Activated CD8-positive, alpha-beta memory T cell treated with anti-CD3 and anti-CD28 coated beads for 48 hours (primary cell): ENCODE results near the gene SERPINB2.

ENCODE experiments used
- DNase-seq, 3 experiments: peaks; one replicate each; pipeline ENCODE4 v3.0.0-alpha.2; 2020; ENCODE audit warnings: low read depth in 2 of 3, low spot score in 2 of 3

Gene SERPINB2, protein sequence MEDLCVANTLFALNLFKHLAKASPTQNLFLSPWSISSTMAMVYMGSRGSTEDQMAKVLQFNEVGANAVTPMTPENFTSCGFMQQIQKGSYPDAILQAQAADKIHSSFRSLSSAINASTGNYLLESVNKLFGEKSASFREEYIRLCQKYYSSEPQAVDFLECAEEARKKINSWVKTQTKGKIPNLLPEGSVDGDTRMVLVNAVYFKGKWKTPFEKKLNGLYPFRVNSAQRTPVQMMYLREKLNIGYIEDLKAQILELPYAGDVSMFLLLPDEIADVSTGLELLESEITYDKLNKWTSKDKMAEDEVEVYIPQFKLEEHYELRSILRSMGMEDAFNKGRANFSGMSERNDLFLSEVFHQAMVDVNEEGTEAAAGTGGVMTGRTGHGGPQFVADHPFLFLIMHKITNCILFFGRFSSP

DNA sequence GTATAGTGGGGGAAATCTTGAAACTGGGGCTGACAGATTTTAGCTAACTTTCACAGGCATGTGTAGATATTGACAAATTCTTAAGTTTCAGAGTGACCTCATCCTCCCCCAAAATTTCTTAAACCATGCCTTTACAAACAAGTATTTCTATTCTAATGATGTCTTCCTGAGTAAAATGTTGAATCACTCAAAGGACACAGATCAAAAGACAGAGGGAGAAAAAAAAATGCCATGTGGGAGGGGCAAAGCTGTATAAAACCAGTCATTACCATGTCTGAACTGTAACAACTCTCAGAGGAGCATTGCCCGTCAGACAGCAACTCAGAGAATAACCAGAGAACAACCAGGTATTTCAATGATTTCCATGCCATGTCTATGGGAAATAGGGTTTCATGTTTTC, at the start of gene SERPINB2:
Gene SERPINB2 (plus strand): TSS at position 282 of the 400 bp plus-strand sequence. CDS start 3,740 bp downstream, outside the sequence.
- DNase-seq, result no peak

DNA sequence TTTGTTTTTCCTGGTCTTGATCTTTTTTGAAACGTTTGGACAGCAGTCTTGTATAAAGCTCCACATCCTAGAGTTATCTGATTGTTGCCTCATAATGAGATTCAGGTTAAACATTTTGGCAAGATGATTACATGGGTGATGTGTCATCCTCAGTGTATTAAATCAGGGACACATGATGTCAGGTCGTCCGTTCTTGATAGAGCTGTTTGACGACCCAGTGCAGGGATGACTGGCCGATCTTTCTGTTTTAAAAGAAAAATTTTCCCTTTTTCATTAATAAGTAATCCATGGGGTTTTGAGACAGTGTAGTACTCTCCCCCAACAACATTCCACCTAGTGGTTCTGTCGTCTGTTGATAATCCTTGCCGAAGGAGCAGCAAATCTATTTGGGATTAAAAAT, 44.5 kb upstream of the SERPINB2 start:
- no peak for DNase-seq

DNA sequence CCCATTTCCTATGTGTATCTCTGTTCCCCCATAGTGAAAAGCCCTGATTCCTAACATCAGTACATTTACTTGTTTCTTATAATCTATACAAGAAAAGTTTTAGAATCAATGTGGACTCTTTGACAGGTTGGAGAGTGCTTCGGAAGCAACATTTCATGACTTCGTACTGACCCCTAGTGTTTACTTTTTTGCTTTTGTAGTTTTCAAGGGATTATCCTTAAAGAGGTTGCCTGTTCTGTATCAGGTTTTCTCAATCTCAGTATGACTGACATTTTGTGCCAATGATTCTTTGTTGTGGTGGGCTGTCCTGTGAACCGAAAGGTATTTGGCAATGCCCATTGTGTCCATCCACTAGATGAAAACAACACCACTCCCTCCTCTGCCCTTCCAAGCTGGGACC, 43.3 kb upstream of the SERPINB2 start:
- no peak for DNase-seq

DNA sequence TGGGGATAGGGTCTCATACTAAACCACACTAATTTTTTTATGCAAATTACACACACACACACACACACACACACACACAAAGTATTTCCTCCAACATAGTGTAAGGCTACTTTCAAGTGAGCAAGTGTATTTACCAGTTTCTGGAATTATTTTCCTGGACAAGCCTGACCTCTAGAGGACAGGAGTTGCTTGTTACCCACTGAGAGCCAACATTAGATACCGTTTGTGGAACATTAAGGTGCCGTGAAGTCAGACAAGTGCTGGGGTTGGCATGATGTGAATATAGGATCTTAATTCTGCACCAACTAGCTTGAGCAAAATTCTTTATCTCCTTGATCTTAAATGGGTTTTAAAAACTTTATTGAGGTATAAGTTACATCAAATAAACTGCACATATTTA, 39.3 kb upstream of the SERPINB2 start:
- DNase-seq, result no peak

DNA sequence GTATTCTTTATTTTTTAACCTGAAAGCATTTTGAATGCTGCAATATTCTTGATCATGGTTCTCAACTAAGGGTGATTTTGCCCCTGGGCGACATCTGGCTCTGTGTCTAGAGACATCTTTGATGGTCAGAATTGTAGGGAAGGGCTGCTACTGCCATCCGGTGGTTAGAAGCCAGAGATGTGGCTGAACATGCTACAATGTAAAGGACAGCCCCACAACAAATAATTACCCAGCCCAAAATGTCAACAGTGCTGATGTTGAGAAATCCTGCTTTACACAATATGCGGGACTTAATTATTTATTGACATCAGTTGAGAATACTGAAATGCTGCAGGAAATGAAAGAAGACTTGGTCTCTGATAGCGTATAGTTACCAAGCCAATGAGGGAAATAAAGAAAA, 37.5 kb upstream of the SERPINB2 start:
- no peak for DNase-seq

DNA sequence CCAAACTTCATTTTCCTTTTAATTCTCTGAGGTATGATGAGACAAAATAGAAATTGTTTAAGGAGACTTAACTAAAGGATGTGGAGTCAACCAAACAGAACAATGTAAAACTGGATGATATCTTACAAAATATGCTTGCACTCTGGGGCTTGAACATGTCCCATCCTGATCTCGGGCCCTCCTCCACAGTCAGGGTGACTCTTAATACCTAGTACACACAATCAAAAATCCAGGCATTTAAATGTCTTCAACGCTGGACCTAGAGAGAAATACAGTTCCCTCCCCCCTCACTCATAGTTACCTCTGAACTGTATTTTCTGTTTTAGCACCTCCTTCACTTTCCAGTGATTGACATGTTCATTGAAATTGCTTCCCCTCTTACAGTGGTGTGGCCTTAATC, 36.9 kb upstream of the SERPINB2 start:
- no peak for DNase-seq

DNA sequence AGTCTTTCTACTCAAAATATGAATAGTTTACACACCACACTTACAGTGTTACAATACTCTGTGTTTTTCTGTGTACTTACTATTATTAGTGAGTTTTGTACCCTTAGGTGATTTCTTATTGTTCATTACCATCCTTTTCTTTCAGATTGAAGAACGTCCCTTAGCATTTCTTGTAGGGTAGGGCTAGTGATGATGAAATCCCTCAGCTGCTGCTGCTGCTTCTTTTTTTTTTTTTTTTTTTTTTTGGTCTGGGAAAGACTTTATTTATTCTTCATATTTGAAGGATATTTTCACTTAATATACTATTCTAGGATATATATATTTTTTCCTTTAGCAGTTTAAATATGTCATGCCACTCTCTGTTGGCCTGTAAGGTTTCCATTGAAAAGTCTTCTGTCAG, 29.0 kb upstream of the SERPINB2 start:
- DNase-seq, result no peak

DNA sequence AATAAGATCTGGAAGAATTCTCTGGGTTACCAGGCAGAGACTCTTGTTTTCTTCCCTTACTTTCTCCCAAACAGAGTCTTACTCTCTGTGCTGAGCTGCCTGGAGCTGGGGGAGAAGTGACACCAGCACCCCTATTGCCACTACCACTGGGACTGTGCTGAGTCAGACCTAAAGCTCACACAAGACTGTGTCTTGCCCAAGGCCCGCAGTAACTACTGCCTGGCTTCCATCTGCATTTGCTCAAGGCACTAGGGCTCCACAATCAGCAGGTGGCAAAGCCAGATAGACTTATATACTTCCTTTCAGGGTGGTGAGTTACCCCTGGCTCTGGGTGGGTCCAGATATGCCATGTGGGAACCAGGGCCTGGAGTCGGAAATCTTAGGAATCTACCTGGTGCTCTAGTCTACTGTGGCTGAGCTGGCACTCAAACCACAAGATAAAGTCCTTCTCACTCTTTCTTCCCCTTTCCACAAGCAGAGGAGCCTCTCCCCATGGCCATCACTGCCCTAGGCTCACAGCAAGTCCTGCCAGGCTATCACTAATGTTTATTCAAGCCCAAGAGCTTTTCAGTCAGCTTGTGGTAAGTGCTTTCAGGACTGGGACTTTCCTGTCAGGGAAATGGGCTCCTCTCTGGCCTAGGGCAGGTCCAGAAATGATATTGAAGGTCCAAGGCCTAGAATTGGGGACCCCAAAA, 27.6 kb upstream of the SERPINB2 start:
- DNase-seq, result no peak

DNA sequence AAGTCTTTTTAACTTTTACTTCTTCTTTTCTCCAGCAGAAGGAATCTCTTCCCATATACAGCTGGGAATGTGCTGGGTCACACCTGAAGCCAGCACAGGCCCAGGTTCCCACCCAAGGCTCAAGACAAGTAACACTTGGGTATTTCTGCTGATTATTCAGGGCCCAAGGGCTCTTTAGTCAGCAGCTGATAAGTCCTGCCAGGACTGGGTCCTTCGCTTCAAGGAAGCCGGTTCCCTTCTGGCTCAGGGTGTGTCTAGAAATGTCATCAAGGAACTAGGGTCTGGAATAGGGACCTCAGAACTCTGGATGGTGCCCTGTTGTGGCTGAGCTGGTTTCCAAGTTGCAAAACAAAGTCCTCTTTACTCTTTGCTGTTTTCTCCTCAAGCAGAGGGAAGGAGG, 27.0 kb upstream of the SERPINB2 start:
- no peak for DNase-seq

DNA sequence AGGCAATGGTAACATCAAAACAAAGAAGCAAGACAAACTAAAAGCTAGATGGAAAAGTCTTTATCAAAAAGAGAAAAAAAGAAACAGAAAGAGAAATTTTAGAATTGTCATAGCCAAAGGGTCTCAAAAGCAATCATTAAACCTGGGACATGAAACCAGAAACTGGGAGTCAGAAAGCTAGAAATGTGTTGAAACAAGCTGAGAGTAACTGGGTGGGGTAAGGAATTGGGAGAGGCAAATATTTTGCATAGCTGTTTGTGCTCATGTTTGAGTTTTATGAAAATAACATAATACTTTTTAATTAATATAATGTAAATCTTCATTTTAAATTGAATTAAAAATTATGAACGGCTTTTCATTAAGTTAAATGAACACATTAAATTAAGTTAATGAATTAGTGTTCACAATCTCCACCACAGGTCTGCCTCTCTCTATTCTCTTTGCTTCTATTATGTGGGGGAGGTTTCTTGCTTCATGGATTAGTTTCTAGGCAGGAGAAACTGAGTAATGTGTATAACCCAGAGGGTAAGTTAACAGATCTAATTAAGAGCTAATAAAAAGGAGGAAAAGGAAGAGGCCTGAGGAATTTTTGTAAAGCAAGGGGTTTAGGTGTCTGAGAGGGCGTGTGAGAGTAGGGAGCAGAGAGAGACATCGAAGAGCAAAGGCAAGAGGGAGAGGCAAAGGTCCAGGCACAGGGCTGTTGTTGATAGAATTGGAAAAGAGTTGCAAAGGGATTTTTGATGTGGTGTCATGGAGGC, 20.0 kb upstream of the SERPINB2 start:
- DNase-seq, result no peak

DNA sequence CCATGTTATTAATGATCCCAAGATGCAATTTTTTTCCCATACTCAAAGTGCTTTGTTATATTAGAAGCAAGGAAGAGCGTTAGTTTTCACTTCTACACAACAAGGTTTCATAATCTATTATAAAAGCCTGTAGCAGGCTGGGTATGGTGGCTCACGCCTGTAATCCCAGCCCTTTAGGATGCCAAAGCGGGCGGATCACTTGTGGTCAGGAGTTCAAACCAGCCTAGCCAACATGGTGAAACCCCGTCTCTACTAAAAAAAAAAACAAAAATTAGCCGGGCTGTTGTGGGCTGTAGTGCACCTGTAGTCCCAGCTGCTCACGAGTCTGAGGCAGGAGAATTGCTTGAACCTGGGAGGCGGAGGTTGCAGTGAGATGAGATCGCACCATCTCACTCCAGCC, 19.0 kb upstream of the SERPINB2 start:
- DNase-seq, result no peak

DNA sequence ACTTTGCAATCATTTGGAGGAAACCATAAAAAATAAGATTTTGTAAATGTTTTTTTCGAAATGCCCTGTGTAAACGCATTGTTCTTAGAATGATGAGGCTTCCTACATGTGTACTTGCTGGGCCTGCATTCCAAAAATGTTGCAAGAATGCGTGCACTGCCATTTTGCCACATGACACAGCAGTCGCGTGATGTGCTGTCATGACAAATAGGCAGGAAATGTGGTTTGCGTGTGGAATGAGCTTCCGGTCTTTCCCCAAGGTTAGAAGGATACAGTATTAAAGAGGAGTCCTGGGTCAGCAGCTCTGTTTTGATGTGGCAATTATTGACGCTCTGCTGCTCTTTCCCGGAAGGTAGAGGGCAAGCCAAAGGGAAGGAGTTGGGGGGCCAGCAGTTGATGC, 18.1 kb upstream of the SERPINB2 start:
- no peak for DNase-seq

DNA sequence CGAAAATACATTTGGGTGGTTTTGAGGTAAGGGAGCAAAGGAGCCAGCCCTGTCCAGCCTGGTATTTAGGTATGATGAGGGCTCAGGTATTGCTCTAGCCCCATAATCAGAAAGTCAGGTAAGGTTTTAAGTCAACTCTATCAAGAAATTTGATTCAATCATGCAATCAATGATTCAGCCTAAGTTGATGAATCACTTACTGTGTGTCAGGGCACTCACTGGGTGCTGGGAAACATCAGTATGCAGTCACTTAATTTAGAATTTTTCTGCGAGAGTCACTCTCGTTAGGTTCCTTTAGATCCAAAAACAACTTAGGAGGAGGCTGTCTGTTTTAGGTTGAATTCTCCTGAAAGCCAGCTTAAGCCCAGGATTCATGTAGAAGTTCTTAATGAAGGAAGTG, 17.7 kb upstream of the SERPINB2 start:
- no peak for DNase-seq

DNA sequence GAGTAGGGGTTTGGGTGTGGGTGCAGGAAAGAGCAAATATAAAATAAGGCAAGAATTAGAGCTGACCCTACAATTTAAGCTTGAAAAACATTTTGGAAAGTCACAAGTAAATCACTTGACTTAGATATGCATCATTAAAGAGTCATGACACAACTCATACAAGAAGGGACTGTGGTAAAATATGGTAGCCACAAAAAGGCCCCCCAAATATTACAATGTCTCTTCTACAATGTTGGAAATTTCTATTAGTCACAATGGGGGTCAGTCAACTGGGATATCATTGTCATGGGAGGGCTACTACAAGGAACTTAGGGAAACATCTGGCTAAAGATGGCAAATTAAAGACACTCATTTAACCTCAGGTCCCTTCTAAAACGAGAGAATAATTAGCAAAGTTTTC, 15.7 kb upstream of the SERPINB2 start:
- DNase-seq, result no peak

DNA sequence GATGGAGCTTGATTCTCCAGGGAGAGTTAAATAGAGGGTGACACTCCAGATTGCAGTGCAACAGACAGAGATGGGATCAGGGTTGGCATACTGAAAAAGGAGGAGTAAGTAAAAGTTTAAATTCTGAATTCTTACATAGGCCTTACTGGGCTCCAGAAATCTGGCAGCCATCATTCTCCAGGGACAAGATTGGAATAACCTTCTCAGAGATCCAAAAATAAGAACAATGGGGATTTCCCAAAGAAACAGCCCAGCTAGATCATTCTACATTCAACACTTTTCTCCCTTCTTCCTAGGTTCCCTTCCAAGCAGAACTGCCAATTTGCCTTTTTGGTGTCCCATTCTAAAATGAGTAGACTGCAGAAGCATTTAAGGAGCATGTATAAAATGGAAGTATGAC, 14.9 kb upstream of the SERPINB2 start:
- no peak for DNase-seq

DNA sequence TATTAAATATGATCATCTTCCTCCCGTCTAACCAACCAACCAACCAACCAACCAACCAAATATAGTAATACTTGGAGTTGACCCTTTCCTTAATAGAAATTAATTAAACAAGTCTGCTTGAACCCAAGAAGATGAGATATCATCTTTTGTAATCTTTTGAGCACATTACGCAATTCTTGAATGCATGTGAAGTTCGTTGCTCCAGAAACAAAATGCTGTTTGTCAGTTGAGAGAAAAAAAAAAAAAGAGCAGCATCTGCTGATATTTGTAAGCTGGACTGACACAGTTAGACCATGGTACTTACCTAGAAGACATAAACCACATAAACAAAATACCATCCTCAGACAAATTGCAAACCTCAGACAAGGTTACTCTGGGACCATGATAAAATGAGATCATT, 9.2 kb upstream of the SERPINB2 start:
- DNase-seq, result no peak

DNA sequence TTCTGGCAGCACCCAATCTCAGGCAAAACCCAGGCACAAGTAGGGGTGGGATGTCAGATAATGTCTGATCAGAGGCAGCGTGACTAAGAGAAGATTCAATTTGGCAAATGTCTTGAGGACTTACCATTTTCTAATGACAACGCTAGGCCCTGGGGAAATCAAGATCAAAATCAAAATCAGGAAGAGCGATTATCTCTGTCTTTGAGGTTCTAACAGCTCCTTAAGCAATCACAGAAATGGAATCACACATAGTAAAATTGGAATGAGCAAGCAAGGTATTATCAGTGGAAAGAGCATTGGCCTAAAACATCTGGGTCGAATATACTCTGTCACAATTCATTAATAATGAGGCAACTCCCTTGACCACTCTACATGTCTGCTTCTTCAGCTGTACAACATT, 8.6 kb upstream of the SERPINB2 start:
- no peak for DNase-seq

DNA sequence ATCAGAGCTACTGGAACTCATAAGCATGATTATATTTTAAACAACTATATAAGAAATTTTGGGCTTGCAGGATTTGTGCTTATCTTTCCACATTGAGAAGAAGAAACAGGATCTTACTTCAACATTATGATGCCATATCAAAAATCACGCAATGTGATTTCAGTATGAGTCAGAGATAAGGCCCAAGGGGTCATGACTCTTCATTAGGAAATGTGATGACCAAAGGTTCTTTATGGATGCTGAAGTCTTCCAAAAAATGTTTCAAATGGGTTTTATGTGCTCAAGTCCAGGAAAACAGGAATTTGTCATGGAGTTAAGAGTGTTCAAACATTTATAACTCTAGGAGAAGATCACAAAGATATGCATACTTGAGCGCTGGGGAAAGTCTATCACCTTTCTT, 7.8 kb upstream of the SERPINB2 start:
- no peak for DNase-seq

DNA sequence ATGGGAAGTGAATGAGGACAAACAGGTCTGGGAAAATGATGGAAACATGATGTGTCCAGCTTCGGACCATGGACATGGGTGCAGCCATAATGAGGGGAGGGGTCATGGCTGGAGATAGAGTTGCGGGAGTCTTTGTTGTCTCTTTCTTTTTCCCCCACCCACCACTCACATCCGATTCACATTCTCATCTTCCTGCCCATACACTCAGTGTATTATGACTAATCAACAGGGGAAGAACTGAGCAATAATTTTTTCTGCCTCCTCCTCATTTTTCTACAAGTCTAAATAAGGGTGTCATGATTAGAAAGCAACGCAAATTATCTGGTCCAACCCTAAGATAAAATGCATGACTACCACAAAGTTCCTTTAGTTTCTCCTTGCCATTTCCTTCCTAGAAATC, 5.7 kb upstream of the SERPINB2 start:
- no peak for DNase-seq

DNA sequence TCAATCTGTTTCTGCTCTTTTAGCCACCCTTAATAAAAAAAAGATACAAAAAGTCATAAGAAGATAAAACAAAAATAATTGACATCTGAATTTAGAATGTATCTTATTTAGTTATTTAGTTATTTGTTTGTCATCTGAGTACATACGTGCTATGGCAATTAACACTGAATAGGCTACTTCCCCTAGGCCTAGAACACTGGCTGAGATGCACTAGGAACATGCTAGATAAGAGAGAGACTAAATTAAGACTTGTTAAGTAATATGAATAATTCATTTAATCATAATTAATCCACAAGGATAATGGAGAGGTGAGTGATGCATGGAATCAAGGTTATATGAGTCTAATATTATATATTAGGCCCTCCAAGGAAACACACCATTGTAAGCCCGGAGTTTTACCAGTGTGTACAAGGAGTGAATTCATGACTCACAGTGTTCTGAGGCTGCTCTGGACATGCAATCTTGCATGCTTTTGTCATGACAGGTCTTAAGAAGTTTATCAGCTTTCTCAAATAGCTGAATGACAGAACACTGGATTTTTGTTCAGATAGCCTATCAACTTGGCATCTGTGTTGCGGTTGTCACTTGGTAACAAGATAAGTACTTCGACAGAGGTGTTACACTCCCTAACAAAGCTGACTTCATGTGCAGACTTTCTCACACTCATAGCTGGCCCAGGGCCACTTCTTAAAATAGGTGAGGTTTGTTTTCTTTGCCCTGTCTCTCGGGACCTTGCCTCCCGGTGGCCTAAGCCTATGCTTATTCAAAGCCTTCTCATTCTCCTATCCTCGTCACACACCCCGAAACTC, 5.0 kb upstream of the SERPINB2 start:
- no peak for DNase-seq

DNA sequence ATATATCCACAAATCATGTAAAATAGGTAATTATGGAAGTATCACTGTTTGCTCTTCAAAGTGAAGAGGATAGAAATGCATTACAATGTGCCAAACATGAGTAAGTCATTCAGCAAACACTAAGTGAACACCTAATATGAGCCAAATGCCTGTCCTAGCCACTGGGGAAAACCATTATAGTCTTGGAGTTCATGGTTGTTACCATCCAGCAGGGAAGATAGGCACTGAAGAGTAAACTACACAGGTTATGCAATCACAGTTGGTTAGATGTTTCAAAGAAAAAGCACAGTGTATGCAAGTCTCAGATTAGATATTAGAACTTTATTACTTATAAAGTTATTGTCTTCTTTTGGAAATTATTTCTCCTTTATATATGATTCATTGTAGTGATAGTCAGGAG, 3.9 kb upstream of the SERPINB2 start:
- DNase-seq, result no peak
